ENCODE data around the gene SOX8. TPM values are rescaled to one million over a fixed set of nuclear protein-coding genes. Genes with fewer than 3 reads are reported as not detected.

Gene SOX8
- total RNA-seq, 1 experiment from 2014 or later = 5.2 TPM

DNA sequence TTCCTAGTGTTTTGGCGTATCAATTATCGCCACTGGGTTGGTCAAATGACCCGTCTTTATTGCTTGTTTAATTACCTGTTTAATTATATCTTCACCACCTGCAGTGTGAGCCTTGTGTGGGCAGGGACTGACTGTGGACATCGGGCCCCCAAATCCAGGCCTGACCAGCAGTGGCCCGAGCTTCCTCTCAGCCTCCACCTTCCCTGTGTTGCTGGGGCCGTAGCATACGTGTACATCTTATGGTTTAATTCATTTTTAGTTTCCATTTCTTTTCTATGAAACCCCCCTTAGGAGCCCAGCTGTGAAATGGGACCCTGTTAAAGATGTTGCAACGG, 9.6 kb upstream of the SOX8 start:
- ChIA-PET CTCF (no interaction called here), RAD21 (ENCODE audit: low non-redundant PET in 1 of 2, low total read pairs in 2 of 2, uncharacterized antibody in 2 of 2, unreplicated experiment in 2 of 2) (no interaction called here), POLR2A (interaction anchor here (0.7 kb wide), 1 partner anchor 37 kb away, joined by 3 read pairs; no protein-coding TSS in a partner anchor)
- H3K27ac ChIP-seq (ENCODE audit: low read depth, low read length) = no peak overlapping the region
- H3K4me3 ChIP-seq (replicated peaks in 1 of 2; ENCODE audit: low read depth in 1 of 2, low read length in 2 of 2) = no peak overlapping the region
- no peak overlapping the region for H3K9ac ChIP-seq (ENCODE audit: low read length)
- no peaks in the 10 kb centered on the region for H3K9me2 ChIP-seq (ENCODE audit: insufficient read depth)
- H2AFZ ChIP-seq (ENCODE audit: low read depth, low read length, poor library complexity, severe bottlenecking) = no peak overlapping the region
- H3K4me2 ChIP-seq (ENCODE audit: low read length) = no peak overlapping the region
- ATAC-seq (no peak), DNase-seq (ENCODE audit: low read depth, low spot score) (no peak)
- no peaks in the 10 kb centered on the region for H3K27me3 ChIP-seq (ENCODE audit: insufficient read depth, low read length)
- peaks cover 0 to 8% of the 10 kb centered on the region in 2 experiments; a peak in 1 of 4 replicates for H3K36me3 ChIP-seq (ENCODE audit: control insufficient read depth in 1 of 2, insufficient read depth in 2 of 2, low read length in 2 of 2)
- intact Hi-C loops (cut with micrococcal nuclease) = no loop called here
- H3K4me1 ChIP-seq (ENCODE audit: control insufficient read depth in 1 of 2, insufficient read depth in 2 of 2, low read length in 2 of 2) = peaks cover 16 to 27% of the 10 kb centered on the region in 2 experiments
- peaks cover 12% of the 10 kb centered on the region; the same call in 1 of the 2 replicates for H3K79me2 ChIP-seq (ENCODE audit: insufficient read depth, low read length)
- H4K20me1 ChIP-seq (ENCODE audit: insufficient read depth) = no peaks in the 10 kb centered on the region
- no peak for TF ChIP-seq RAD21 (IDR thresholded peaks at IDR 0.05; ENCODE audit: low read depth)
- TF ChIP-seq, protein P1, sequence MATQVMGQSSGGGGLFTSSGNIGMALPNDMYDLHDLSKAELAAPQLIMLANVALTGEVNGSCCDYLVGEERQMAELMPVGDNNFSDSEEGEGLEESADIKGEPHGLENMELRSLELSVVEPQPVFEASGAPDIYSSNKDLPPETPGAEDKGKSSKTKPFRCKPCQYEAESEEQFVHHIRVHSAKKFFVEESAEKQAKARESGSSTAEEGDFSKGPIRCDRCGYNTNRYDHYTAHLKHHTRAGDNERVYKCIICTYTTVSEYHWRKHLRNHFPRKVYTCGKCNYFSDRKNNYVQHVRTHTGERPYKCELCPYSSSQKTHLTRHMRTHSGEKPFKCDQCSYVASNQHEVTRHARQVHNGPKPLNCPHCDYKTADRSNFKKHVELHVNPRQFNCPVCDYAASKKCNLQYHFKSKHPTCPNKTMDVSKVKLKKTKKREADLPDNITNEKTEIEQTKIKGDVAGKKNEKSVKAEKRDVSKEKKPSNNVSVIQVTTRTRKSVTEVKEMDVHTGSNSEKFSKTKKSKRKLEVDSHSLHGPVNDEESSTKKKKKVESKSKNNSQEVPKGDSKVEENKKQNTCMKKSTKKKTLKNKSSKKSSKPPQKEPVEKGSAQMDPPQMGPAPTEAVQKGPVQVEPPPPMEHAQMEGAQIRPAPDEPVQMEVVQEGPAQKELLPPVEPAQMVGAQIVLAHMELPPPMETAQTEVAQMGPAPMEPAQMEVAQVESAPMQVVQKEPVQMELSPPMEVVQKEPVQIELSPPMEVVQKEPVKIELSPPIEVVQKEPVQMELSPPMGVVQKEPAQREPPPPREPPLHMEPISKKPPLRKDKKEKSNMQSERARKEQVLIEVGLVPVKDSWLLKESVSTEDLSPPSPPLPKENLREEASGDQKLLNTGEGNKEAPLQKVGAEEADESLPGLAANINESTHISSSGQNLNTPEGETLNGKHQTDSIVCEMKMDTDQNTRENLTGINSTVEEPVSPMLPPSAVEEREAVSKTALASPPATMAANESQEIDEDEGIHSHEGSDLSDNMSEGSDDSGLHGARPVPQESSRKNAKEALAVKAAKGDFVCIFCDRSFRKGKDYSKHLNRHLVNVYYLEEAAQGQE (IDR thresholded peaks at IDR 0.05; ENCODE audit: low read depth) = no peak
- TF ChIP-seq SIN3A (IDR thresholded peaks at IDR 0.05; ENCODE audit: low read depth) = no peak
- no peak for TF ChIP-seq EZH2 (IDR thresholded peaks at IDR 0.05)
- H3K9me3 ChIP-seq (ENCODE audit: control insufficient read depth in 1 of 2, insufficient read depth in 1 of 2, low read depth in 1 of 2, low read length in 2 of 2) = no peaks in the 10 kb centered on the region
- BruUV-seq (replicated peaks) = no TSS peak

DNA sequence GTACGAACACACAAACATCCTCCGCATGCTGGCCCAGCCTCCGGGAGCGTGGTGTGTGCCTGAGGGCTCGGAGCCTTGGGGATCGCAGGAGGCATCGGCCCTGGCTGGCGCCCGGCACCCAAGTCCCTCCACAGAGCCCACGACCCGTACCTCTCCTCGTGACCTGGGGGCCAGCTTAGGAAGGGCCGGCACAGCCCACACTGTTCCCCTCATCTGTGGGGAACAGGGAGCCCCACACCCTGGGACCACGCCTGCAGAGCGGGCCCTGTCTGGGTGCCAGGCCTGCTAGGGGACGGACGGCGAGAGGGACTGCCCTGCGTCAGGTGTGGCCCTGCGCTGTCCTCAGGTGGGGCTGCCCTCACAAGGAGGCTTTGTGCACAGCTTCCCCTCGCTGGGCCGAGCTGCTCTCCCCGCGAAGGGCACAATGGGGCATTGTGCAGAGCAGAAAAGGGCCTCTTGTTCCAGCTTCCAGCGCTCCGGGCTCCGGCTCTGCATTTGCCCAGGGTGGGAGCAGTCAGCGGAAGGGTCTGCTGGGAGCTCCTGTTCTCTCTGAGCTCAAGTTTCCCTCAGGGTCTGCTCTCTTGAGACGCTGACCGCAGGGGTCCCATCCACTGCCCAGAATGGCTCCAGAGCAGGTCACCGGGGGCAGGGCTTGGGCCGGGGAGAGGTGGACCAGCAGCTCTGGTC, 9.1 kb upstream of the SOX8 start:
- ATAC-seq (no peak), DNase-seq (ENCODE audit: low read depth, low spot score) (no peak)
- peaks cover 12% of the 10 kb centered on the region; the same call in 1 of the 2 replicates for H3K79me2 ChIP-seq (ENCODE audit: insufficient read depth, low read length)
- no peaks in the 10 kb centered on the region for H3K9me2 ChIP-seq (ENCODE audit: insufficient read depth)
- RAD21 ChIA-PET (ENCODE audit: low non-redundant PET in 1 of 2, low total read pairs in 2 of 2, uncharacterized antibody in 2 of 2, unreplicated experiment in 2 of 2) = no interaction called here
- no peaks in the 10 kb centered on the region for H3K9me3 ChIP-seq (ENCODE audit: control insufficient read depth in 1 of 2, insufficient read depth in 1 of 2, low read depth in 1 of 2, low read length in 2 of 2)
- no peak overlapping the region for H2AFZ ChIP-seq (ENCODE audit: low read depth, low read length, poor library complexity, severe bottlenecking)
- no peaks in the 10 kb centered on the region for H3K27me3 ChIP-seq (ENCODE audit: insufficient read depth, low read length)
- H4K20me1 ChIP-seq (ENCODE audit: insufficient read depth) = no peaks in the 10 kb centered on the region
- H3K27ac ChIP-seq (ENCODE audit: low read depth, low read length) = no peak overlapping the region
- H3K36me3 ChIP-seq (ENCODE audit: control insufficient read depth in 1 of 2, insufficient read depth in 2 of 2, low read length in 2 of 2) = peaks cover 0 to 8% of the 10 kb centered on the region in 2 experiments; a peak in 1 of 4 replicates
- TF ChIP-seq, protein P2, sequence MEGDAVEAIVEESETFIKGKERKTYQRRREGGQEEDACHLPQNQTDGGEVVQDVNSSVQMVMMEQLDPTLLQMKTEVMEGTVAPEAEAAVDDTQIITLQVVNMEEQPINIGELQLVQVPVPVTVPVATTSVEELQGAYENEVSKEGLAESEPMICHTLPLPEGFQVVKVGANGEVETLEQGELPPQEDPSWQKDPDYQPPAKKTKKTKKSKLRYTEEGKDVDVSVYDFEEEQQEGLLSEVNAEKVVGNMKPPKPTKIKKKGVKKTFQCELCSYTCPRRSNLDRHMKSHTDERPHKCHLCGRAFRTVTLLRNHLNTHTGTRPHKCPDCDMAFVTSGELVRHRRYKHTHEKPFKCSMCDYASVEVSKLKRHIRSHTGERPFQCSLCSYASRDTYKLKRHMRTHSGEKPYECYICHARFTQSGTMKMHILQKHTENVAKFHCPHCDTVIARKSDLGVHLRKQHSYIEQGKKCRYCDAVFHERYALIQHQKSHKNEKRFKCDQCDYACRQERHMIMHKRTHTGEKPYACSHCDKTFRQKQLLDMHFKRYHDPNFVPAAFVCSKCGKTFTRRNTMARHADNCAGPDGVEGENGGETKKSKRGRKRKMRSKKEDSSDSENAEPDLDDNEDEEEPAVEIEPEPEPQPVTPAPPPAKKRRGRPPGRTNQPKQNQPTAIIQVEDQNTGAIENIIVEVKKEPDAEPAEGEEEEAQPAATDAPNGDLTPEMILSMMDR (IDR thresholded peaks at IDR 0.05 in 2 of 3, conservative IDR thresholded peaks at IDR 0.05 in 1 of 3; ENCODE audit: borderline replicate concordance in 1 of 3, insufficient read depth in 1 of 3, low read depth in 2 of 3, low read length in 2 of 3) = no peak
- peaks cover 16 to 27% of the 10 kb centered on the region in 2 experiments for H3K4me1 ChIP-seq (ENCODE audit: control insufficient read depth in 1 of 2, insufficient read depth in 2 of 2, low read length in 2 of 2)
- POLR2A ChIA-PET = interaction anchor here (0.7 kb wide), 1 partner anchor 37 kb away, joined by 3 read pairs; no protein-coding TSS in a partner anchor
- CTCF ChIA-PET = no interaction called here
- intact Hi-C loops (cut with micrococcal nuclease) = no loop called here
- no TSS peak for BruUV-seq (replicated peaks)
- H3K9ac ChIP-seq (ENCODE audit: low read length) = no peak overlapping the region
- H3K4me2 ChIP-seq (ENCODE audit: low read length) = no peak overlapping the region
- H3K4me3 ChIP-seq (replicated peaks in 1 of 2; ENCODE audit: low read depth in 1 of 2, low read length in 2 of 2) = no peak overlapping the region
